AML-193 (cell line): Measurements from ENCODE around the gene XAB2.

Experiments
- DNase-seq, 2 experiments: peaks; one replicate each; lab custom pipeline; 2025; lab: John Stamatoyannopoulos, UW

The XAB2 gene

GRCh38 chr19:7629347-7630054, at the start of gene XAB2, which contains the start of gene PET100:
Gene XAB2, minus strand, starts transcription at chr19:7629545. Its CDS starts 18 bp downstream, at chr19:7629527.
Gene PET100, plus strand, starts transcription at chr19:7629793. Its CDS starts 41 bp downstream, at chr19:7629834.
- peak; percentile 98 to 99 for DNase-seq

GRCh38 chr19:7677669-7678311, 48.4 kb upstream of the XAB2 start:
- no peak for DNase-seq

GRCh38 chr19:7676854-7677253, 47.5 kb upstream of the XAB2 start, which contains the start of gene MCEMP1:
Gene MCEMP1, plus strand, starts transcription at chr19:7677090. Its CDS starts 31 bp downstream, at chr19:7677121.
- DNase-seq = peak; percentile 67 to 68

GRCh38 chr19:7676376-7676775, 47.0 kb upstream of the XAB2 start:
- peak; percentile 42 to 66 for DNase-seq

GRCh38 chr19:7674010-7675005, 45.0 kb upstream of the XAB2 start:
- peak; percentile 89 to 91 for DNase-seq

- no peak for DNase-seq
Measured at GRCh38 chr19:7672522-7672921, 43.2 kb upstream of the XAB2 start.

GRCh38 chr19:7670790-7671189, 41.4 kb upstream of the XAB2 start:
- DNase-seq = no peak

- DNase-seq = no peak
Measured at GRCh38 chr19:7670150-7670783, 40.9 kb upstream of the XAB2 start.

GRCh38 chr19:7669641-7670040, 40.3 kb upstream of the XAB2 start:
- no peak for DNase-seq

GRCh38 chr19:7668842-7669241, 39.5 kb upstream of the XAB2 start, which contains the start of gene RETN:
Gene RETN, plus strand, starts transcription at chr19:7669049. Its CDS starts 278 bp downstream, at chr19:7669327.
- DNase-seq = no peak

- DNase-seq = no peak
Measured at GRCh38 chr19:7665076-7665475, 35.7 kb upstream of the XAB2 start.

GRCh38 chr19:7663706-7664105, 34.4 kb upstream of the XAB2 start:
- DNase-seq = no peak

GRCh38 chr19:7662657-7663056, 33.3 kb upstream of the XAB2 start:
- DNase-seq = no peak

GRCh38 chr19:7661744-7662538, 32.6 kb upstream of the XAB2 start:
- no peak for DNase-seq

- no peak for DNase-seq
Measured at GRCh38 chr19:7658219-7658686, 28.9 kb upstream of the XAB2 start.

- DNase-seq = peak; percentile 84 to 88
Measured at GRCh38 chr19:7657131-7657751, 27.9 kb upstream of the XAB2 start.

GRCh38 chr19:7655581-7655980, 26.2 kb upstream of the XAB2 start:
- DNase-seq = peak; percentile 75 to 85

GRCh38 chr19:7654401-7654800, 25.1 kb upstream of the XAB2 start:
- no peak for DNase-seq

GRCh38 chr19:7652061-7652641, 22.8 kb upstream of the XAB2 start:
- DNase-seq = peak; percentile 96

- DNase-seq = no peak
Measured at GRCh38 chr19:7650148-7650547, 20.8 kb upstream of the XAB2 start.
